HG03066 (cell line): Measurements from ENCODE around the gene RPUSD2.

Experiments used
- ATAC-seq: cut with Tn5 transposase; IDR thresholded peaks from one replicate; pipeline ENCODE4 v1.9.1; 2021; ENCODE audit warnings: low read depth; ENCODE audit not compliant: unreplicated experiment

RPUSD2 gene, protein sequence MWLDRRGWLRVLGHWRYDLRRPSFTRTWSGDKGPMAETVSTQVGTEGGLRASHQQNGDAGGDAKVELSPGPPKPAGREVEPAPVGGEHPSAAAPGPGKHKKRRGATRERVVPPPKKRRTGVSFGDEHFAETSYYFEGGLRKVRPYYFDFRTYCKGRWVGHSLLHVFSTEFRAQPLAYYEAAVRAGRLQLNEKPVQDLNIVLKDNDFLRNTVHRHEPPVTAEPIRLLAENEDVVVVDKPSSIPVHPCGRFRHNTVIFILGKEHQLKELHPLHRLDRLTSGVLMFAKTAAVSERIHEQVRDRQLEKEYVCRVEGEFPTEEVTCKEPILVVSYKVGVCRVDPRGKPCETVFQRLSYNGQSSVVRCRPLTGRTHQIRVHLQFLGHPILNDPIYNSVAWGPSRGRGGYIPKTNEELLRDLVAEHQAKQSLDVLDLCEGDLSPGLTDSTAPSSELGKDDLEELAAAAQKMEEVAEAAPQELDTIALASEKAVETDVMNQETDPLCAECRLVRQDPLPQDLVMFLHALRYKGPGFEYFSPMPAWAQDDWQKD

GRCh38 chr15:40569129-40569953 lies at the start of gene RPUSD2:
Gene RPUSD2, plus strand, starts transcription at chr15:40569299. Its CDS starts 39 bp downstream, at chr15:40569338.
- ATAC-seq: peak; percentile 47

GRCh38 chr15:40523611-40524010 lies 45.5 kb upstream of the RPUSD2 start:
- ATAC-seq: no peak

GRCh38 chr15:40525855-40526254 lies 43.2 kb upstream of the RPUSD2 start:
- no peak for ATAC-seq

GRCh38 chr15:40528801-40529200 lies 40.3 kb upstream of the RPUSD2 start:
- no peak for ATAC-seq

DNA sequence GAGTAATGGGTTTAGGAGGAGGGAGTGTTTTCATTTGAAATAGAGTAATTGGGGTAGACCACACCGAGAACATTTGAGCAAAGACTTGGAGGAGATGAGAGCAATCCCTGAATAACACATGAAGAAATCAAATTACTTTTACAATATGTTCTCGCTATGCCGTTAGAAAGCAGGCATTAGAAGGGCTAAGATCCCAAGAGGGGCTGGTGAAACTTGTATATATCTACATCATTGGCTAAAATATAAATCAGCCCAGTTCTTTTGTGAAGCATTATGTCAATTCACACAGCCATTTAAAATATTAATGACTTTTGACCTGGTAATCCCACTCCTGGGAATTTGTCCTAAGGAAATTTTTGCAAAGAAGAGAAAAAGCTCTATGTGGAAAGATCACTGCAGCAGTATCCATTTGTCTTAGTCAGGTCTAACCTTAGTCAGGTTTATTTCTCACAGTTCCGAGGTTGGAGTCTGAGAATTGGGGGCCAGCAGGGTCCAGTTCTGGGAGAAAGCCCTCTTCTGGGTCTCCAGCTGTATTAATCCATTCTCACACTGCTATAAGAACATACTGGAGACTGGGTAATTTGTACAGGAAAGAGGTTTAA lies 35.2 kb upstream of the RPUSD2 start:
- ATAC-seq: no peak

DNA sequence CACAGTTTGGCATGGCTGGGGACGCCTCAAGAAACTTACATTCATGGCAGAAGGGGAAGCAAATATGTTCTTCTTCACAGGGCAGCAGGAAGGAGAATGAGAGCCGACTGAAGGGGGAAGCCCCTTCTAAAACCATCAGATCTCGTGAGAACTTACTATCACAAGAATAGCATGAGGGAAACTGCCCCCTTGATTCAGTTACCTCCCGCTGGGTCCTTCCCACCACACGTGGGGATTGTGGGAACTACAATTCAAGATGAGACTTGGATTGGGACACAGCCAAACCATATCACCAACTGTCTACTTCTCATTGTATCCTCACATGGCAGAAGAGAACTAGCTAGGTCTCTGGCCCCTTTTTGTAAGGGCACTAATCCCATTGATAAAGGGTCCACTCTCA lies 34.7 kb upstream of the RPUSD2 start:
- no peak for ATAC-seq

GRCh38 chr15:40536501-40536900 lies 32.6 kb upstream of the RPUSD2 start:
- ATAC-seq: no peak

DNA sequence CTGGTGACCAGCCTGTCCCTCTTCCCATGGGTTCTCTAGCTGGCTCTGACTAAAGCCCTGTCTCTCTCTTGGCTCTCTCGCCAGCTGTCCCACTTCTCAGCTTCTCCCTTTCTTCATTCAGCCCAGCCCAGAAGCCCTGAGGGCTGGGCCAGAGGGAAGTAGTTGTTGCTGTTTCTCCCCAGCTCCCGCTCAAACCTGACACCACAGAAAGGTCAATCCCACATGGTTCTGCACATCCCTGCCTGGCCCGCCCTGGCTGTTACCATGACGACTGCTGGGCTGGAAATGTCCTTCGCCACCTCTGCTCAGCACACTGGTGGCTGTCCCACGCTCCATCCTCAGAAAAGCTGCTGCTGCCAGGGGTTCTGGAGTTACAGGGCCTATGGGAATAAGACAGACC lies 30.1 kb upstream of the RPUSD2 start:
- no peak for ATAC-seq

DNA sequence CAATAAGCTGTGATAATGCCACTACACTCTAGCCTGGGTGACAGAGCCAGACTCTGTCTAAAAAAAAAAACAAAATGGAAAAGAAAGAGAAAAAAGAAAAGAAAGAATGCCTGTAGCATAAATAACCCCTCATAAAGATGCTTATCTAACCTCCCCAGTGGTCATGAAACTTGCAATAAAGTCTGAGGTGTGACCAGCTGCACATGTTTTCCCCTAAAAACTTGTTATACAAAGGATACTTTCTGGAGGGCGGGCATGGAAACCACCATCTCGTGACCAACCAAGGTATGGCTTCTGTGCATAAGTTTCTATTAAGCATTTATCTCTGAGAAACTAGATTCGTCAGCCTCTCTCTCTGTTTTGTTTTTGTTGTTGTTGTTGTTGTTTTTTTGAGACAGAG lies 26.0 kb upstream of the RPUSD2 start:
- ATAC-seq: no peak

- ATAC-seq: peak; percentile 65
These were observed 25.3 kb upstream of the RPUSD2 start for GRCh38 chr15:40543631-40544294.

DNA sequence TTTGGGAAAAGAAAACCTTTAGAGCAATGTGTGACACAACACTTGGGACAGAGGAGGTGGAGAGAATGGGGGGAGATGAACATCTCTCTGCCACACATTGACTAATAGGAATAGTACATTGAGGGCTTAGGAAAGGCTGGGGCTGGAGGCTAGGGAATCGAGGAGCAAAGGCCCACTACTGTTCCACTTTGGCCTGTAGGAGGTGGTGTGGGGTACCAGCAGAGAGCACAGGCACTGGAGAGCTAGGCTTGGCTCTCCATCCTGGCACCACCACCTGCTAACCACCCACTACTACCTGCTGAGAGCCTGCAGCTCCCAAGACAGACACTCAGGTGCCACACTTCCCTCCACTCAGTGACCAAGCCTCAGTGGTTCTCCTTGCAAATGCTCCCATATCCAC lies 23.6 kb upstream of the RPUSD2 start:
- ATAC-seq: no peak

DNA sequence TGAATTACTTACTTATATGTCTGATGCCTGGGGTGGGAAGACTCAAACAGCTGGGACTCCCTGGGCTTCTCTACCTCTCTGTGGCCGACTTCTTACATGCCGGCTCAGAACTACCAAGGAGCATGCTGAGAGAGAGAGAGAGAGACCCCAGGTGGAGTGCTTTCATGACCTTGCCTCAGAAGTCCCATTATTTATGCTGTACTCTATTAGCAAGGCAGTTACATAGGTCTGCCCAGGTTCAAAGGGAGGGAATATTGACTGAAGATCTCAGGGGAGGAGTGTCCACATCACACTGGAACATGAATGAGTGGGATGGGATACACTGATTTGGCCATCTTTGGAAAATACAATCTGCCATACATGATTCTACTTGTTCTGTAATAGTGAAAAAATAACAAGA lies 20.5 kb upstream of the RPUSD2 start:
- no peak for ATAC-seq

GRCh38 chr15:40549894-40550293 lies 19.2 kb upstream of the RPUSD2 start:
- no peak for ATAC-seq

- peak; percentile 76 for ATAC-seq
These were observed 18.6 kb upstream of the RPUSD2 start for GRCh38 chr15:40550341-40551037.

DNA sequence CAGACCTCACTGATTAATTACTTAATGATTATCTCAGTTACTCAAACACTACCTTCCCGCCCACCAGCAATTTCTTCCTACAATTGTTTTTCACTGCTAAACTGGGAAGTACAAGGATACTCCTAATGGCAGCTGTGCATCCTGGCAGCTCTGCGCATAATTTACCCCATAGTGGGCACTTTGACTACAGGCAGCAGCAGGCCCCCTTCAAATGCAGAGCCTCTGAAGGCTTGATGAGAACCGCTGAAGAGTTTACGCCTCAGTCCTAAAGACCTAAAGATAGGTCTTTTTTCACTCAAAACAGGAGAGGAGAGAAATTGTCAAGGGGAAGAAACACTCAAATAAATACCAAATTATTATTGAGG lies 15.0 kb upstream of the RPUSD2 start:
- no peak for ATAC-seq

- no peak for ATAC-seq
These were observed 13.2 kb upstream of the RPUSD2 start for GRCh38 chr15:40555876-40556275.

GRCh38 chr15:40558952-40559742 lies 10.0 kb upstream of the RPUSD2 start:
- ATAC-seq: no peak

GRCh38 chr15:40562691-40563090 lies 6.4 kb upstream of the RPUSD2 start:
- no peak for ATAC-seq

- ATAC-seq: no peak
These were observed 5.7 kb upstream of the RPUSD2 start for GRCh38 chr15:40563426-40563825.
